Measurements from ENCODE around the gene BACE1-AS. TPM values are rescaled to one million over a fixed set of nuclear protein-coding genes. Genes with fewer than 3 reads are reported as not detected.
"Not testable (repeated sequence)": the region's sequence is repeated elsewhere in the genome, so short reads cannot be mapped to it uniquely, and the experiment has no call there.

The BACE1-AS gene
- total RNA-seq, 1 experiment from 2014 or later: 13.7 TPM

GRCh38 chr11:117258576-117258975 lies 32.6 kb upstream of the BACE1-AS start:
- no peaks in the 10 kb centered on the region for H3K27me3 ChIP-seq (replicated peaks; ENCODE audit: insufficient read depth, low read depth, low read length, poor library complexity)
- H3K4me1 ChIP-seq (ENCODE audit: insufficient read depth, low read length, poor library complexity, severe bottlenecking): no peaks in the 10 kb centered on the region
- peaks cover 7% of the 10 kb centered on the region for H3K36me3 ChIP-seq (ENCODE audit: insufficient read depth, low read length, poor library complexity, severe bottlenecking)
- ChIA-PET POLR2A (ENCODE audit: low non-redundant PET) (no interaction called here), CTCF (no interaction called here)
- no TSS peak for BruUV-seq (replicated peaks)
- intact Hi-C loops (cut with micrococcal nuclease; ENCODE audit: unreplicated experiment): no loop called here
- H3K27ac ChIP-seq (ENCODE audit: low read depth, low read length, poor library complexity, severe bottlenecking): no peak overlapping the region
- no peaks in the 10 kb centered on the region for H3K9me3 ChIP-seq (ENCODE audit: low read depth, low read length, poor library complexity, severe bottlenecking)
- no peak for DNase-seq (ENCODE audit: low spot score)
- no peak for TF ChIP-seq EZH2 (IDR thresholded peaks at IDR 0.05; ENCODE audit: borderline replicate concordance, low read depth, low read length, poor library complexity, severe bottlenecking)
- no peak for TF ChIP-seq CTCF (conservative IDR thresholded peaks at IDR 0.05; ENCODE audit: low read depth, low read length)
- no peak overlapping the region for H3K4me3 ChIP-seq (ENCODE audit: low read depth, low read length, poor library complexity, severe bottlenecking)

GRCh38 chr11:117259417-117259816 lies 31.7 kb upstream of the BACE1-AS start:
- no peaks in the 10 kb centered on the region for H3K9me3 ChIP-seq (ENCODE audit: low read depth, low read length, poor library complexity, severe bottlenecking)
- ChIA-PET CTCF (no interaction called here), POLR2A (ENCODE audit: low non-redundant PET) (no interaction called here)
- H3K36me3 ChIP-seq (ENCODE audit: insufficient read depth, low read length, poor library complexity, severe bottlenecking): peaks cover 3% of the 10 kb centered on the region
- intact Hi-C loops (cut with micrococcal nuclease; ENCODE audit: unreplicated experiment): no loop called here
- TF ChIP-seq CTCF (conservative IDR thresholded peaks at IDR 0.05; ENCODE audit: low read depth, low read length) (no peak), EZH2 (IDR thresholded peaks at IDR 0.05; ENCODE audit: borderline replicate concordance, low read depth, low read length, poor library complexity, severe bottlenecking) (no peak)
- H3K4me3 ChIP-seq (ENCODE audit: low read depth, low read length, poor library complexity, severe bottlenecking): no peak overlapping the region
- H3K4me1 ChIP-seq (ENCODE audit: insufficient read depth, low read length, poor library complexity, severe bottlenecking): no peaks in the 10 kb centered on the region
- no peak overlapping the region for H3K27ac ChIP-seq (ENCODE audit: low read depth, low read length, poor library complexity, severe bottlenecking)
- H3K27me3 ChIP-seq (replicated peaks; ENCODE audit: insufficient read depth, low read depth, low read length, poor library complexity): no peaks in the 10 kb centered on the region
- BruUV-seq (replicated peaks): no TSS peak
- DNase-seq (ENCODE audit: low spot score): no peak

DNA sequence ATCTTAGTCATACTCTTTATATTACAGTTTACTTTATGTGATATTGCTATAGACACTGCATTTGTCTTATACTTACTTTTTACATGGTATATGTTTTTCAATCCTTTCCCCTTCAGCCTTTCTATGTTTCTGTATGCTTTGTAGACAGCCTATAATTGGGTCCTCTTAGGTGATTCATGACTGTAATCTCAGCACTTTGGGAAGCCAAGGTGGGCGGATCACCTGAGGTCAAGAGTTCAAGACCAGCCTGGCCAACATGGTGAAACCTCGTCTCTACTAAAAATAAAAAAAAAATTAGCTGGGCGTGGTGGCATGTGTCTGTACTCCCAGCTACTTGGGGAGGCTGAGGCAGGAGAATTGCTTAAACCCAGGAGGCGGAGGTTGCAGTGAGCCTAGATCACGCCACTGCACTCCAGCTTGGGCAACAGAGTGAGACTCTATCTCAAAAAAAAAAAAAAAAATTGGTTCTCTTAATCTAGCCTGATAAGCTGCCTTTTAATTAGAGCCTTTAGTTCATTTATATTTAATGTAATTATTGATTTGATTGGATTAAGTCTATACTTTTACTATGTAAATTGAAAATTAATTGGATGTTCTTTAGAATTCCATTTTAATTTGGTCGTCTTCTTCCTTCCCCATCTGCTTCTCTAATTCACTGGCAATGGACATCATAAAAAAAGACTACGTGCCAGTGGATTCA lies 26.4 kb upstream of the BACE1-AS start:
- intact Hi-C loops (cut with micrococcal nuclease; ENCODE audit: unreplicated experiment); H3K27me3 ChIP-seq (replicated peaks; ENCODE audit: insufficient read depth, low read depth, low read length, poor library complexity); H3K36me3 ChIP-seq (ENCODE audit: insufficient read depth, low read length, poor library complexity, severe bottlenecking); DNase-seq (ENCODE audit: low spot score); H3K27ac ChIP-seq (ENCODE audit: low read depth, low read length, poor library complexity, severe bottlenecking); CTCF ChIA-PET; POLR2A ChIA-PET (ENCODE audit: low non-redundant PET); H3K4me1 ChIP-seq (ENCODE audit: insufficient read depth, low read length, poor library complexity, severe bottlenecking); H3K4me3 ChIP-seq (ENCODE audit: low read depth, low read length, poor library complexity, severe bottlenecking); BruUV-seq (replicated peaks); H3K9me3 ChIP-seq (ENCODE audit: low read depth, low read length, poor library complexity, severe bottlenecking): not testable (repeated sequence)

GRCh38 chr11:117265745-117266144 lies 25.4 kb upstream of the BACE1-AS start:
- no peak overlapping the region for H3K4me3 ChIP-seq (ENCODE audit: low read depth, low read length, poor library complexity, severe bottlenecking)
- no peaks in the 10 kb centered on the region for H3K27me3 ChIP-seq (replicated peaks; ENCODE audit: insufficient read depth, low read depth, low read length, poor library complexity)
- no peak for TF ChIP-seq CTCF (conservative IDR thresholded peaks at IDR 0.05; ENCODE audit: low read depth, low read length)
- TF ChIP-seq EZH2 (IDR thresholded peaks at IDR 0.05; ENCODE audit: borderline replicate concordance, low read depth, low read length, poor library complexity, severe bottlenecking): no peak
- POLR2A ChIA-PET (ENCODE audit: low non-redundant PET): no interaction called here
- intact Hi-C loops (cut with micrococcal nuclease; ENCODE audit: unreplicated experiment): no loop called here
- H3K36me3 ChIP-seq (ENCODE audit: insufficient read depth, low read length, poor library complexity, severe bottlenecking): no peaks in the 10 kb centered on the region
- no peaks in the 10 kb centered on the region for H3K9me3 ChIP-seq (ENCODE audit: low read depth, low read length, poor library complexity, severe bottlenecking)
- H3K4me1 ChIP-seq (ENCODE audit: insufficient read depth, low read length, poor library complexity, severe bottlenecking): no peaks in the 10 kb centered on the region
- H3K27ac ChIP-seq (ENCODE audit: low read depth, low read length, poor library complexity, severe bottlenecking): no peak overlapping the region
- CTCF ChIA-PET: no interaction called here
- no peak for DNase-seq (ENCODE audit: low spot score)
- BruUV-seq (replicated peaks): no TSS peak

All from A673 (cell line).